Measurements from ENCODE around the gene STRN. TPM values are rescaled to one million over a fixed set of nuclear protein-coding genes. Genes with fewer than 3 reads are reported as not detected.
"Not testable (repeated sequence)": the region's sequence is repeated elsewhere in the genome, so short reads cannot be mapped to it uniquely, and the experiment has no call there.

STRN gene
- total and polyA plus RNA-seq, 2 of the 13 experiments (the other 11 are each of a cell fraction or from before 2014, with no cell fraction given): 10.4 to 19.3 TPM

DNA sequence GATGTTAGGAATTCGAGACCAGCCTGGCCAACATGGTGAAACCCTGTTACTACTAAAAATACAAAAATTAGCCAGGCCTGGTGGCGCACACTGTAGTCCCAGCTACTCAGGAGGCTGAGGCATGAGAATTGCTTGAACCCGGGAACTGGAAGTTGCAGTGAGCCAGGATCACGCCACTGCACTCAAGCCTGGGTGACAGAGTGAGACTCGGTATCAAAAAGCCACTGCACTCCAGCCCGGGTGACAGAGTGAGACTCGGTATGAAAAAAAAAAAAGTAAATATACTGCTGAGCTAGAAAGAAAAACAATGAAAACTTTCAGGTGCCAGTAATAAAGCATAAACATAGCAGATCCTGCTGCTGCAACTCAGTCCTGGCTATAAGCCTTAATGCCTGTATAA lies 73.5 kb downstream of the STRN start (continued):
- TF ChIP-seq, protein P1, sequence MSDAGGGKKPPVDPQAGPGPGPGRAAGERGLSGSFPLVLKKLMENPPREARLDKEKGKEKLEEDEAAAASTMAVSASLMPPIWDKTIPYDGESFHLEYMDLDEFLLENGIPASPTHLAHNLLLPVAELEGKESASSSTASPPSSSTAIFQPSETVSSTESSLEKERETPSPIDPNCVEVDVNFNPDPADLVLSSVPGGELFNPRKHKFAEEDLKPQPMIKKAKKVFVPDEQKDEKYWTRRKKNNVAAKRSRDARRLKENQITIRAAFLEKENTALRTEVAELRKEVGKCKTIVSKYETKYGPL (CRISPR knock-in tag; IDR thresholded peaks at IDR 0.05): no peak
- TF ChIP-seq SP5 (CRISPR knock-in tag; IDR thresholded peaks at IDR 0.05; ENCODE audit: borderline replicate concordance, low read depth): no peak
- TF ChIP-seq ETV6 (CRISPR knock-in tag; conservative IDR thresholded peaks at IDR 0.05): no peak
- no peak for TF ChIP-seq ZNF616 (CRISPR knock-in tag; IDR thresholded peaks at IDR 0.05; ENCODE audit: low read depth)
- TF ChIP-seq SIX1 (CRISPR knock-in tag; IDR thresholded peaks at IDR 0.05; ENCODE audit: borderline replicate concordance): no peak
- TF ChIP-seq ZNF232 (CRISPR knock-in tag; IDR thresholded peaks at IDR 0.05; ENCODE audit: borderline replicate concordance): no peak

GRCh38 chr2:36889795-36890194 lies 76.5 kb downstream of the STRN start:
- no TSS peak for BruUV-seq (replicated peaks)
- Histone ChIP-seq H3K9ac (ENCODE audit: insufficient read depth, low read depth, low read length) (no peak overlapping the region), H3K36me3 (replicated peaks in 1 of 2; ENCODE audit: control insufficient read depth in 1 of 2, insufficient read depth in 2 of 2, low read length in 2 of 2) (peaks cover 3 to 10% of the 10 kb centered on the region in 2 experiments; a peak in 3 of 5 replicates), H3K4me1 (ENCODE audit: insufficient read depth, low read length) (no peaks in the 10 kb centered on the region), H3K79me2 (ENCODE audit: insufficient read depth, low read length) (no peaks in the 10 kb centered on the region), H2AFZ (ENCODE audit: low read length) (no peak overlapping the region), H4K20me1 (ENCODE audit: insufficient read depth, low read length) (no peaks in the 10 kb centered on the region), H3K27me3 (ENCODE audit: control insufficient read depth in 1 of 2, insufficient read depth in 2 of 2, low read length in 2 of 2) (no peaks in the 10 kb centered on the region), H3K4me2 (ENCODE audit: low read depth, low read length) (no peak overlapping the region), H3K9me3 (ENCODE audit: low read length) (no peaks in the 10 kb centered on the region), H3K4me3 (replicated peaks in 1 of 3; ENCODE audit: insufficient read depth in 1 of 3, low read depth in 2 of 3, low read length in 3 of 3) (no peak overlapping the region), H3K27ac (ENCODE audit: extremely low read length, insufficient read depth, low read length) (no peak overlapping the region)
- WGBS (ENCODE audit: low lambda C conversion rate): 92% methylated on average over 4 of the region's 4 CpGs
- POLR2A ChIA-PET: interaction anchor here (0.7 kb wide), 1 partner anchor 257 kb away, joined by 3 read pairs; no protein-coding TSS in a partner anchor
- ATAC-seq (no peak), DNase-seq (ENCODE audit: low spot score) (peak; percentile 35), FAIRE-seq (no peak)
- in situ Hi-C loops (cut with HindIII; ENCODE audit: extremely low pct_ligation_motif_present, low pct_unique_long_range_greater_than_20kb) (no loop called here), intact Hi-C loops (cut with micrococcal nuclease; ENCODE audit: unreplicated experiment) (no loop called here)
- CTCF ChIA-PET (ENCODE audit: low intra/inter-chr PET ratio, low total read pairs): no interaction called here
- TF ChIP-seq NFYB (CRISPR knock-in tag; IDR thresholded peaks at IDR 0.05) (no peak), TERF1 (CRISPR knock-in tag; IDR thresholded peaks at IDR 0.05) (no peak), KMT2A (CRISPR knock-in tag; IDR thresholded peaks at IDR 0.05) (no peak), NONO (IDR thresholded peaks at IDR 0.05) (no peak), NONO (CRISPR knock-in tag; conservative IDR thresholded peaks at IDR 0.05) (no peak), CREB1 (IDR thresholded peaks at IDR 0.05) (0 out of 2 replicates have a peak, but pooled peaks have one; percentile 16), CREB1 (CRISPR knock-in tag; IDR thresholded peaks at IDR 0.05) (no peak)

DNA sequence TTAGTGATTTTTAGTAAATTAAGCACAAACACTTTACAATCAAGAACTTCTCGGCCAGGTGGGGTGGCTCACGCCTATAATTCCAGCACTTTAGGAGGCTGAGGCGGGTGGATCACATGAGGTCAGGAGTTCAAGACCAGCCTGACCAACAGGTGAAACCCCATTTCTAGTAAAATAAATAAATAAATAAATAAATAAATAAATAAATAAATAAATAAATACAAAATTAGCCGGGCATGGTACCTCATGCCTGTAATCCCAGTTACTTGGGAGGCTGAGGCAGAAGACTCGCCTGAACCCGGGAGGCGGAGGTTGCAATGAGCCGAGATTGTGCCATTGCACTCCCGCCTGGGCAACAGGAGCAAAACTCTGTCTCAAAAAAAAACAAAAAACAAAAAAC lies 79.2 kb downstream of the STRN start:
- H3K9me3 ChIP-seq (ENCODE audit: low read length); CTCF ChIA-PET (ENCODE audit: low intra/inter-chr PET ratio, low total read pairs); H3K4me2 ChIP-seq (ENCODE audit: low read depth, low read length); BruUV-seq (replicated peaks); POLR2A ChIA-PET; intact Hi-C loops (cut with micrococcal nuclease; ENCODE audit: unreplicated experiment); H2AFZ ChIP-seq (ENCODE audit: low read length); H4K20me1 ChIP-seq (ENCODE audit: insufficient read depth, low read length); H3K4me3 ChIP-seq (replicated peaks in 1 of 3; ENCODE audit: insufficient read depth in 1 of 3, low read depth in 2 of 3, low read length in 3 of 3); in situ Hi-C loops (cut with HindIII; ENCODE audit: extremely low pct_ligation_motif_present, low pct_unique_long_range_greater_than_20kb); H3K27ac ChIP-seq (ENCODE audit: extremely low read length, insufficient read depth, low read length); FAIRE-seq; ATAC-seq; H3K4me1 ChIP-seq (ENCODE audit: insufficient read depth, low read length); H3K27me3 ChIP-seq (ENCODE audit: control insufficient read depth in 1 of 2, insufficient read depth in 2 of 2, low read length in 2 of 2); H3K9ac ChIP-seq (ENCODE audit: insufficient read depth, low read depth, low read length); DNase-seq (ENCODE audit: low spot score); H3K79me2 ChIP-seq (ENCODE audit: insufficient read depth, low read length): not testable (repeated sequence)
- 96% methylated on average over 9 of the region's 9 CpGs for WGBS (ENCODE audit: low lambda C conversion rate)
- peaks cover 2 to 22% of the 10 kb centered on the region in 2 experiments for H3K36me3 ChIP-seq (replicated peaks in 1 of 2; ENCODE audit: control insufficient read depth in 1 of 2, insufficient read depth in 2 of 2, low read length in 2 of 2)
